CD14-positive monocyte (primary cell): Measurements from ENCODE around the gene HS6ST3. TPM values are rescaled to one million over a fixed set of nuclear protein-coding genes. Genes with fewer than 3 reads are reported as not detected.
"Not testable (repeated sequence)": the region's sequence is repeated elsewhere in the genome, so short reads cannot be mapped to it uniquely, and the experiment has no call there.

Experiments used
- DNase-seq, 3 donors: peaks; one replicate each; pipeline ENCODE4 v3.0.0-alpha.2; 2011 to 2022
- H2AFZ ChIP-seq: 2 replicates; pipeline ENCODE4 v1.6.0; 2012; ENCODE audit warnings: mild to moderate bottlenecking, low read depth, low read length, inconsistent platforms; ENCODE audit not compliant: insufficient read depth, poor library complexity, severe bottlenecking
- H3K27ac ChIP-seq, 2 donors: 1 replicate in 1 of 2; 2 replicates in 1 of 2; pipeline ENCODE4 v1.5.1; 2012 to 2013; ENCODE audit warnings: low read length in 2 of 2, control low read depth in 1 of 2, inconsistent platforms in 1 of 2, low read depth in 1 of 2, mild to moderate bottlenecking in 1 of 2
- H3K27me3 ChIP-seq, 2 donors: one replicate each; pipeline versions ENCODE4 v1.6.0 to v1.6.1; 2011 to 2013; ENCODE audit warnings: low read length in 2 of 2; ENCODE audit not compliant: control insufficient read depth in 2 of 2, insufficient read depth in 2 of 2
- H3K36me3 ChIP-seq, 2 donors: replicated peaks in 1 of 2; 1 replicate in 1 of 2; 2 replicates in 1 of 2; pipeline versions ENCODE4 v1.5.1 to v1.6.1; 2012 to 2013; ENCODE audit warnings: low read length in 2 of 2, control low read depth in 1 of 2, inconsistent platforms in 1 of 2, mild to moderate bottlenecking in 1 of 2; ENCODE audit not compliant: insufficient read depth in 2 of 2, control insufficient read depth in 1 of 2
- H3K4me1 ChIP-seq, 2 donors: 1 replicate in 1 of 2; 2 replicates in 1 of 2; pipeline versions ENCODE4 v1.5.1 to v1.6.1; 2012 to 2013; ENCODE audit warnings: low read length in 2 of 2, control low read depth in 1 of 2, inconsistent platforms in 1 of 2, mild to moderate bottlenecking in 1 of 2, moderate library complexity in 1 of 2; ENCODE audit not compliant: insufficient read depth in 2 of 2, control insufficient read depth in 1 of 2
- H3K4me2 ChIP-seq: replicated peaks from 2 replicates; pipeline ENCODE3; 2012; ENCODE audit warnings: low read length, moderate library complexity, mild to moderate bottlenecking; ENCODE audit not compliant: poor library complexity, severe bottlenecking; ENCODE audit errors: extremely low read depth
- H3K4me3 ChIP-seq, 3 experiments: fragments of 200-600 bp in 1 of 3; sonication (generic) in 1 of 3; replicated peaks in 1 of 3; 1 replicate in 2 of 3; 2 replicates in 1 of 3; pipeline ENCODE4 v1.5.1; 2011 to 2013; ENCODE audit warnings: low read length in 3 of 3, mild to moderate bottlenecking in 3 of 3, control low read depth in 2 of 3, low read depth in 2 of 3, inconsistent platforms in 1 of 3, moderate library complexity in 1 of 3
- H3K79me2 ChIP-seq: 2 replicates; pipeline ENCODE4 v1.6.0; 2012; ENCODE audit warnings: mild to moderate bottlenecking, control low read depth, inconsistent platforms, low read length, moderate library complexity; ENCODE audit not compliant: insufficient read depth
- H3K9ac ChIP-seq: 2 replicates; pipeline ENCODE4 v1.6.0; 2017; ENCODE audit warnings: low read length, mild to moderate bottlenecking; ENCODE audit not compliant: insufficient read depth, poor library complexity, severe bottlenecking
- H3K9me3 ChIP-seq, 2 donors: replicated peaks in 1 of 2; 1 replicate in 1 of 2; 2 replicates in 1 of 2; pipeline versions ENCODE4 v1.5.1 to v1.6.1; 2012 to 2013; ENCODE audit warnings: low read length in 2 of 2, control low read depth in 1 of 2; ENCODE audit not compliant: control insufficient read depth in 1 of 2, insufficient read depth in 1 of 2
- H4K20me1 ChIP-seq: 2 replicates; pipeline ENCODE4 v1.6.0; 2012; ENCODE audit warnings: mild to moderate bottlenecking, low read length, control low read depth, moderate library complexity; ENCODE audit not compliant: insufficient read depth
- H3K27ac Mint-ChIP-seq, 7 donors: one replicate each; pipeline ENCODE4 v1.8.0; 2020; ENCODE audit warnings: mild to moderate bottlenecking in 7 of 7, mixed read lengths in 7 of 7, moderate library complexity in 6 of 7, inconsistent platforms in 2 of 7
- H3K27me3 Mint-ChIP-seq, 3 donors: one replicate each; pipeline ENCODE4 v1.8.0; 2021 to 2022; ENCODE audit warnings: low read depth in 3 of 3, mild to moderate bottlenecking in 3 of 3, mixed read lengths in 3 of 3, moderate library complexity in 3 of 3, inconsistent platforms in 1 of 3
- H3K36me3 Mint-ChIP-seq, 2 donors: one replicate each; pipeline ENCODE4 v1.8.0; 2020; ENCODE audit warnings: mixed read lengths in 2 of 2, inconsistent platforms in 1 of 2, mild to moderate bottlenecking in 1 of 2
- H3K4me1 Mint-ChIP-seq: one replicate; pipeline ENCODE4 v1.8.0; 2020; ENCODE audit warnings: mild to moderate bottlenecking, mixed read lengths
- H3K4me3 Mint-ChIP-seq, 2 donors: one replicate each; pipeline ENCODE4 v1.8.0; 2020; ENCODE audit warnings: mild to moderate bottlenecking in 2 of 2, mixed read lengths in 2 of 2, moderate library complexity in 1 of 2
- H3K9me3 Mint-ChIP-seq, 7 donors: one replicate each; pipeline ENCODE4 v1.8.0; 2020 to 2022; ENCODE audit warnings: mixed read lengths in 7 of 7, mild to moderate bottlenecking in 6 of 7, moderate library complexity in 6 of 7, inconsistent platforms in 2 of 7
- WGBS: methylation state at CpG from one replicate; pipeline ENCODE4 v1.1.5; 2013; ENCODE audit warnings: missing lambda C conversion rate; ENCODE audit not compliant: insufficient coverage; 5-methylcytosine and 5-hydroxymethylcytosine counted together
- intact Hi-C, 2 donors: fragments of 100-400 bp; cut with micrococcal nuclease; formaldehyde crosslinking; loops; one replicate each; pipeline versions ENCODE4 v1.15.0 to v1.15.1; 2023
- polyA plus RNA-seq, 3 donors: library from polyadenylated mRNA; depleted of rRNA in 1 of 3; unstranded in 2 of 3; stranded (reverse) in 1 of 3; fragments of 300-500 nt in 2 of 3; fragments of >200 nt in 1 of 3; fragmentation: Illumina TruSeq in 2 of 3; gene quantifications; 1 replicate in 2 of 3; 2 replicates in 1 of 3; pipeline ENCODE4 v1.2.3, GENCODE V29; 2012 to 2021
- TF ChIP-seq, protein P1 (sequence below): fragments of 200-600 bp; IDR thresholded peaks from one replicate; pipeline ENCODE4 v1.8.0; 2022; ENCODE audit warnings: antibody characterized with exemption, mild to moderate bottlenecking

HS6ST3 gene
- polyA plus RNA-seq, 3 donors = not detected

DNA sequence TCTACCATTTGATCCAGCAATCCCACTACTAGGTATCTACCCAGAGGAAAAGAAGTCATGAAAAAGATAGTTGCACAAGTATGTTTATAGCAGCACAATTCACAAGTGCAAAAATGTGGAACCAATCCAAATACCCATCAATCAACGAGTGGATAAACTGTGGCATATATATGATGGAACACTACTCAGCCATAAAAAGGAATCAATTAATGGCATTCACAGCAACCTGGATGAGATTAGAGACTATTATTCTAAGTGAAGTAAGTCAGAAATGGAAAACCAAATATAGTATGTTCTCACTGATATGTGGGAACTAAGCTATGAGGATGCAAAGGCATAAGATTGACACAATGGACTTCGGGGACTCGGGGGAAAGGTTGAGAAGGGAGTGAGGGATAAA lies 38.0 kb upstream of the HS6ST3 start:
- H3K9ac ChIP-seq, H3K27ac Mint-ChIP-seq, H2AFZ ChIP-seq, H3K9me3 ChIP-seq, DNase-seq, H3K9me3 Mint-ChIP-seq, H3K36me3 Mint-ChIP-seq, H3K4me3 ChIP-seq, H3K27ac ChIP-seq, H4K20me1 ChIP-seq, H3K36me3 ChIP-seq, intact Hi-C loops, H3K27me3 ChIP-seq: not testable (repeated sequence)
- H3K79me2 ChIP-seq = peaks cover 13% of the 10 kb centered on the region
- H3K4me2 ChIP-seq = peak overlapping the region; percentile 90
- H3K4me1 Mint-ChIP-seq = peaks cover 14% of the 10 kb centered on the region
- no CpG with 5 or more reads among the region's 3 CpGs for WGBS
- H3K4me3 Mint-ChIP-seq = peak overlapping the region in 1 of 2 donors; percentile 7
- H3K27me3 Mint-ChIP-seq = peaks cover 6 to 18% (median 9%) of the 10 kb centered on the region in 3 donors
- H3K4me1 ChIP-seq = peaks cover 8 to 17% of the 10 kb centered on the region in 2 donors

DNA sequence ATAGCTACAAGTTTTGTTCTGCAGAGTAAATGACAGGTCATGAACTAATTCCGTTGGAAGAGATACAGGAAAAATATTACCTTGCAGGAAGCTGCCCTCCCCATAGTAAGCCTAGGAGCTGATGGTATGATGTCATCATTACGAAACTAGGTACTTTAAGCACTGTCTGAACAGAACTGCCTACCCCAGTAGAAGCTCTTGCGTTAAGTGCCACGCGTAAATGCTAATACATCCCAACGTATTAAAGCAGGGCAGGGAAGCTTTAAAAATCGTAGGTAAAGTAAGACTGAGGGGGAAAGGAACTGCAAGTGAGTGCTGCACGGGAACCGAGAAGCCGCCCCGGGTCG lies 37.3 kb upstream of the HS6ST3 start:
- H3K9me3 ChIP-seq = no peaks in the 10 kb centered on the region
- H3K27ac ChIP-seq = peak overlapping the region in 1 of 2 donors; percentile 69
- TF ChIP-seq, protein P1, sequence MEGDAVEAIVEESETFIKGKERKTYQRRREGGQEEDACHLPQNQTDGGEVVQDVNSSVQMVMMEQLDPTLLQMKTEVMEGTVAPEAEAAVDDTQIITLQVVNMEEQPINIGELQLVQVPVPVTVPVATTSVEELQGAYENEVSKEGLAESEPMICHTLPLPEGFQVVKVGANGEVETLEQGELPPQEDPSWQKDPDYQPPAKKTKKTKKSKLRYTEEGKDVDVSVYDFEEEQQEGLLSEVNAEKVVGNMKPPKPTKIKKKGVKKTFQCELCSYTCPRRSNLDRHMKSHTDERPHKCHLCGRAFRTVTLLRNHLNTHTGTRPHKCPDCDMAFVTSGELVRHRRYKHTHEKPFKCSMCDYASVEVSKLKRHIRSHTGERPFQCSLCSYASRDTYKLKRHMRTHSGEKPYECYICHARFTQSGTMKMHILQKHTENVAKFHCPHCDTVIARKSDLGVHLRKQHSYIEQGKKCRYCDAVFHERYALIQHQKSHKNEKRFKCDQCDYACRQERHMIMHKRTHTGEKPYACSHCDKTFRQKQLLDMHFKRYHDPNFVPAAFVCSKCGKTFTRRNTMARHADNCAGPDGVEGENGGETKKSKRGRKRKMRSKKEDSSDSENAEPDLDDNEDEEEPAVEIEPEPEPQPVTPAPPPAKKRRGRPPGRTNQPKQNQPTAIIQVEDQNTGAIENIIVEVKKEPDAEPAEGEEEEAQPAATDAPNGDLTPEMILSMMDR = no peak
- H3K4me2 ChIP-seq = peak overlapping the region; percentile 90
- Mint-ChIP-seq H3K4me3 (peak overlapping the region; percentile 92 to 97), H3K9me3 (peaks cover 0 to 5% (median 4%) of the 10 kb centered on the region in 7 donors), H3K36me3 (peaks cover 0 to 3% of the 10 kb centered on the region in 2 donors), H3K4me1 (peaks cover 14% of the 10 kb centered on the region), H3K27me3 (peaks cover 6 to 19% (median 9%) of the 10 kb centered on the region in 3 donors), H3K27ac (peak overlapping the region in 6 of 7 donors; percentile 42 to 85 (median 72))
- H3K4me3 ChIP-seq = peak overlapping the region; percentile 62 to 84 (median 78)
- no peaks in the 10 kb centered on the region for H3K36me3 ChIP-seq
- peaks cover 13% of the 10 kb centered on the region for H3K79me2 ChIP-seq
- WGBS = 0% methylated on average over 6 of the region's 12 CpGs
- H3K9ac ChIP-seq = peak overlapping the region; percentile 66
- H4K20me1 ChIP-seq = no peaks in the 10 kb centered on the region
- H3K27me3 ChIP-seq = peaks cover 0 to 4% of the 10 kb centered on the region in 2 donors
- intact Hi-C loops = no loop called here
- H3K4me1 ChIP-seq = peaks cover 8 to 17% of the 10 kb centered on the region in 2 donors
- DNase-seq = peak; percentile 12 to 63 (median 41)
- H2AFZ ChIP-seq = peak overlapping the region; percentile 94
